ENCODE results near the gene F10.
"Not testable (repeated sequence)": the region's sequence is repeated elsewhere in the genome, so short reads cannot be mapped to it uniquely, and the experiment has no call there.

Gene F10

DNA sequence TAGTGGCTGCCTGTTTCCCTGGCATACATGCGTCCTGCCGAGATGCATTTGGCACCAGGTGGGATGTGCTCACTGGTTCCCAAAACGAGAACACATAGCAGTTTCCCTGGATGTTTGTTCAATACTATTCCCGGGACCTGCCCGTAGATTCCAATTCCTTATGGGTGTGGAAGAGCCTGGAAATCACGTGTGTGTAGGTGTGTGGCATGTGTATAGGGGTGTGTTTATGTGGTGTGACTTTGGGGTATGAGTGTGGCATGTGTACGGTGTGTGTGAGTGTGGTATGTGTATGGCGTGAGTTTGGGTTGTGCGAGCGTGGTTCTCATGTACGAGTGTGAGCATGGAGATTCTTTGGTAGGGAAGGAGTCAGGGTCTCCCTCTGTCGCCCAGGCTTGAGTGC lies 19.9 kb upstream of the F10 start:
- DNase-seq = no peak

DNA sequence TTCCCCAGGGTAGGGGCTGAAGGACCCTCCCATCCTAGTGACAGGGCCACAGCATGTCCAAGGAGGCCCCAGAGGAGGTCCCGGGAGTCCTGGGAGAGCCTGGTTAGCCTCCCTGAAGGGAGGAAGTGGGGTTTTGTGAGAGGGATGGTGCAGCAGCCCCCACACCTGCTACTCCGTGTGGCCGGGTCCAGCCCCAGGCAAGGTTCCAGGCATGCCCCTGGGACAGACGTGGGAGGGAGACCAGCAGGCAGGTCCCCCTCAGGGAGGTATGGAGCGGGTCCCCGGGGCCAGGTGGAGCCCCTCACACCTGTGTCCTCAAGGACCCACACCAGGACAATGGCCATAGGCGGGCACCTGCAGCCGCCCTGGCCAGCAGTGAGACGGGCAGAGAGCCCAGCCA lies 19.0 kb upstream of the F10 start:
- DNase-seq = no peak

DNA sequence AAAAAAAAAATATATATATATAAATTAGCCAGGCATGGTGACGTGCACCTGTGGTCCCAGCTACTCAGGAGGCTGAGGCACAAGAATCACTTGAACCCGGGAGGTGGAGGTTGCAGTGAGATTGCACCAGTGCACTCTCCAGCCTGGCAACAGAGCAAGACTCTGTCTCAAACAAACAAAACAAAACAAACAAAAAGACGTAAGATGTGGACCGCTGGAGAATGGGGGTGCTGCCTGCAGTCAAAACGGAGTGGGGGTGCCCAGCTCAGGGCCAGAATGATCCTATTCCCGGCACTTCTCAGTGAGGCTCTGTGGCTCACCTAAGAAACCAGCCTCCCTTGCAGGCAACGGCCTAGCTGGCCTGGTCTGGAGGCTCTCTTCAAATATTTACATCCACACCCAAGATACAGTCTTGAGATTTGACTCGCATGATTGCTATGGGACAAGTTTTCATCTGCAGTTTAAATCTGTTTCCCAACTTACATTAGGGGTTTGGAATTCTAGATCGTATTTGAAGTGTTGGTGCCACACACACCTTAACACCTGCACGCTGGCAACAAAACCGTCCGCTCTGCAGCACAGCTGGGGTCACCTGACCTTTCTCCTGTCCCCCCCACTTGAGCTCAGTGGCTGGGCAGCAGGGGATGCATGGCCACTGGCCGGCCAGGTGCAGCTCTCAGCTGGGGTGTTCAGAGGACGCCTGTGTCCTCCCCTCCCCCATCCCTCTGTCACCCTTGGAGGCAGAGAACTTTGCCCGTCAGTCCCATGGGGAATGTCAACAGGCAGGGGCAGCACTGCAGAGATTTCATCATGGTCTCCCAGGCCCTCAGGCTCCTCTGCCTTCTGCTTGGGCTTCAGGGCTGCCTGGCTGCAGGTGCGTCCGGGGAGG lies 17.3 kb upstream of the F10 start, which contains the start of gene F7:
F7 (plus strand) TSS at position 760 of the 889 bp plus-strand sequence; CDS start at position 811, 51 bp downstream.
- DNase-seq = no peak

DNA sequence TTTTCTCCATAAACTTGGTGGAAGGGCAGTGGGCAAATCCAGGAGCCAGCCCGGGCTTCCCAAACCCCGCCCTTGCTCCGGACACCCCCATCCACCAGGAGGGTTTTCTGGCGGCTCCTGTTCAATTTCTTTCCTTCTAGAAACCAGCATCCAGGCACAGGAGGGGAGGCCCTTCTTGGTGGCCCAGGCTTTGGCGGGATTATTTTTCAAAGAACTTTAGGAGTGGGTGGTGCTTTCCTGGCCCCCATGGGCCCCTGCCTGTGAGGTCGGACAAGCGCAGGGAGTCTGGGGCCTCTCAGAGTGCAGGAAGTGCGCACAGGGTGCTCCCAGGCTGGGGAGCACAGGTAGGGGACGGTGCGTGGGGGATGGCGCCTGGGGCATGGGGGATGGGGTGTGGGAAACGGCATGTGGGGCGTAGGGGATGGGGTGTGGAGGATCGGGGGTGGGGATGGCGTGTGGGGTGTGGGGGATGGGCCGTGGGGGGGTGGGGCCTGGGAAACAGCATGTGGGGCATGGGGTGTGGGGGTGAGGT lies 16.6 kb upstream of the F10 start:
- no peak for DNase-seq

DNA sequence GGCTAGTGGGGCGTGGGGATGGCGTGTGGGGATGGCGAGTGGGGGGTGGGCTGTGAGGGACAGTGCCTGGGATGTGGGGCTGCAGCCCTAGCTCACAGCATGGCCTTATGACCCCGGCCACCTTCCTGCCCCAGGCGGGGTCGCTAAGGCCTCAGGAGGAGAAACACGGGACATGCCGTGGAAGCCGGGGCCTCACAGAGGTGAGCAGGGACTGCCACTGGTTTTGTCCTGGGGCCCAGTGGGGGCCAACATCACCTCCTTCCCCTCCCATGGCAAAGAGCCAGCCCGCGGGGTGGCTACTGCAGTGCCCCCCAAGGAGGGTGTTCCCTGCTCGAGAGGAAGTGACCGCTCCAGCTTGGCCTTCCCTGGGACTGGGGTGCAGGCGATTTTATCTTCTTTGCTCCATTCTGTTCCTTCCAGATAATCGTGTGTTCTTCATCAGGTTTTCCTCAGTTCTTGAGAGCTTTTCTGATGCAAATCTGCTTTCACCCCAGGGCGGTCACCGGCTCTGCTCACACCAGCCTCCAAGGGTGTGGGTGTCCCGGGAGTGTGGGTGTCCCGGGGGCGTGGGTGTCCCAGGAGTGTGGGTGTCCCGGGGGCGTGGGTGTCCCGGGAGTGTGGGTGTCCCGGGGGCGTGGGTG lies 15.8 kb upstream of the F10 start:
- DNase-seq = no peak

DNA sequence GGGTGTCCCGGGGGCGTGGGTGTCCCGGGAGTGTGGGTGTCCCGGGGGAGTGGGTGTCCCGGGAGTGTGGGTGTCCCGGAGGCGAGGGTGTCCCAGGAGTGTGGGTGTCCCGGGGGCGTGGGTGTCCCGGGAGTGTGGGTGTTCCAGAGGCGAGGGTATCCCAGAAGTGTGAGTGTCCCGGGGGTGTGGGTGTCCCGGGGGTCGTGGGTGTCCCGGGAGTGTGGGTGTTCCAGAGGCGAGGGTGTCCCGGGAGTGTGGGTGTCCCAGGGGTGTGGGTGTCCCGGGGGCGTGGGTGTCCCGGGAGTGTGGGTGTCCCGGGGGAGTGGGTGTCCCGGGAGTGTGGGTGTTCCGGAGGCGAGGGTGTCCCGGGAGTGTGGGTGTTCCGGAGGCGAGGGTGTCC lies 14.1 kb upstream of the F10 start:
- DNase-seq = not testable (repeated sequence)

DNA sequence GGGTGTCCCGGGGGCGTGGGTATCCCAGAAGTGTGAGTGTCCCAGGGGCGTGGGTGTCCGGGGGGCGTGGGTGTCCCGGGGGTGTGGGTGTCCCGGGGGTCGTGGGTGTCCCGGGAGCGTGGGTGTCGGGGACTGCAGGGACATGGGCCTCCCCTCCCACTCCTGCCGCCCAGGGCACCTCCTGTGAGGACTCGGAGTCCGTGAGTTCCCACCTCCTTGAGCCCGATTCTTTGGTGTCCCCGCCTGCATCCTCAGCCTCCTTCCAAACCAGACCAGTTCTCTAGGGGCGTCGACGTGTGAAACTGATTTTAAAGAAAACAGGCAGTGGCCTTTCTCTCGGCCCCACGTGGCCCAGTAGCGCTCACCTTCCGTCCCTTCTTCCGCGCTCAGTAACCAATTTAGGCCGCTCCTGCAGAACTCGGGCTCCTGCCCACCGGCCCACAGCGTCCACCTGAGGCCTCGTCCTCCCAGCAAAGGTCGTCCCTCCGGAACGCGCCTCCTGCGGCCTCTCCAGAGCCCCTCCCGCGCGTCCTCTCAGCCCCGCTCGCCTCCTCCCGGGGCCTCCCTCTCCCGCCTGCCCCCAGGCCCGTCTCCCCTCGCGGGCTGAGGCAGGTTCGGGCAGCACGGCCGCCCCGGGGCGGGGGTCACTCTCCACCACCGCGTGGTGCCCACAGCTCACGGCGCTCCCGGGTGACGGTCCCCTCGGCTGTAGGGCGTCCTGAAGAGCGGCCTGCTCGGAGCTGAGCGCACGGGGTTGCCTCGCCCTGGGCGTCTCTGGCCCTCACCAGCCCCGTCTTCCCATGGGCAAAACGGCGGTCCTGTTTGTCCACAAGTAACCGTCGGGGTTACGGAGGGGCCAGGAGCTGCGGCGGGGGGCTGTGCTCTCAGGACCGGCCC lies 13.2 kb upstream of the F10 start:
- DNase-seq = no peak

DNA sequence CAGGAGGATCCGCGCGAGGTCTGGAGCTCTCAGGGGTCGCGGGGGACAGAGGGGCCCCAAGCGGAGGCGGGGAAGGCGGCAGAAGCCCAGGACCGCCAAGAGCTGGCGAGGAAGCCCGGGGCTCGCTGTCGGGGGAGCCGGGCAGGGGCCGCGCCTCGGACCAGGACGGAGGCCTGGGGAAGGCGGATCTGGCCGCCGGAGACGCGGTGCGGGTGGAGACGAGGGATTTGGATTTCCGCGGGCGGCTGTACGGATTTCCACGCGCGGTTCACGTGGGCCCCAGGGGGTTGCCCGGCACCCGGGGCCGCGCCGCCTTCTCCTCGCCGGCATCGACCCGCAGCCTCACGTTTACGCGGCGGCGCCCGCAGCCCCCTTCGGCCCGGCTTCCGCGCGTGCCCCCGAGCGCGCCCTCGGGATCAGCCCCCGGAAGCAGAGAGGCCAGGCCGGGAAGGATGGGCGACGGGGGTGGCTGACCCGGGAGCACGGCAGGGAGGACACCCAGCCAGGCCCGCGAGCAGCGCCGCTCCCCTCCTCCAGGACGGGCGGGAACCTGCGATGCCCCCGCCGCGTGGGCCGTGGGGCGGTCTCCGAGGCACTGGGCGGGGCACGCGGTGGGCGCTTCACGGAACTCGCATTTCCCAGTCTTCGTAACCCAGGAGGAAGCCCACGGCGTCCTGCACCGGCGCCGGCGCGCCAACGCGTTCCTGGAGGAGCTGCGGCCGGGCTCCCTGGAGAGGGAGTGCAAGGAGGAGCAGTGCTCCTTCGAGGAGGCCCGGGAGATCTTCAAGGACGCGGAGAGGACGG lies 12.3 kb upstream of the F10 start:
- peak; percentile 44 for DNase-seq

DNA sequence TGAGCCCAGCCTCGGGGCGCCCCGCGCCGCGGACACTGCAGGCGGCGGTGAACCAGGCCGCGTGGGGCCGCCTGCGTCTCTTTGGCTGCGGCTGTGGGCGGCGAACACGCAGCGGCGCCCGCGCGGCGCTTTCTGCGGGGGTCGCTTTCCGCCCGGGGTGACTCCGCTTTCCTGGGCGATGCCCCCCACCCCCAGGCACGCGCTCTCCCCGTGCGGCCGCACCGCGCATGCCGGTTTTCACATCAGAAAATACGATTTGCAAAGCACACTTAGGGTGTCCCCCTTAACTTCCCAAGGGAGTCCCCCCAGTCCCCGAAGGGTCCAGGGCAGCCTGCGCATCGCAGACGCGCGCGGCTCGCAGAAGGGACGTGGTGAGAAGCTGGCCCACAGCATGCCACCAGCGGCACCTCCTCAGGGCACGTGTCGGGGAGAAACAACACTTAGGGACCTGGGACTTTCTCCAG lies 11.7 kb upstream of the F10 start:
- peak; percentile 28 for DNase-seq

DNA sequence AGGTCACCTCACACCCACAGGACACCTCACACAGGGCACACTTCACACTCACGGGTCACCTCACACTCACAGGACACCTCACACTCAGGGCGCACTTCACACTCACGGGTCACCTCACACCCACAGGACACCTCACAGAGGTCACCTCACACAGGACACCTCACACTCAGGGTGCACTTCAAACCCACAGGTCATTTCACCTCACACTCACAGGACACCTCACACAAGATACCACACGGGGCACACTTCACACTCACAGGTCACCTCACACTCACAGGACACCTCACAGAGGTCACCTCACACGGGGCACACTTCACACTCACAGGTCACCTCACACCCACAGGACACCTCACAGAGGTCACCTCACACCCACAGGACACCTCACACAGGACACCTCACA lies 10.8 kb upstream of the F10 start:
- DNase-seq = peak; percentile 7

DNA sequence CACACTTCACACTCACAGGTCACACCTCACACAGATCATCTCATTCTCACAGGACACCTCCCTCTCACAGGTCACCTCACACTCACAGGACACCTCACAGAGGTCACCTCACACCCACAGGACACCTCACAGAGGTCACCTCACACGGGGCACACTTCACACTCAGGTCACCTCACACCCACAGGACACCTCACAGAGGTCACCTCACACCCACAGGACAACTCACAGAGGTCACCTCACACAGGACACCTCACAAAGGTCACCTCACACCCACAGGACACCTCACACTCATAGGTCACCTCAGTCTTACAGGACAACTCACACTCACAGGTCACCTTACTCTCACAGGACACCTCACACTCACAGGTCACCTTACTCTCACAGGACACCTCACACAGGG lies 10.1 kb upstream of the F10 start:
- DNase-seq = not testable (repeated sequence)

DNA sequence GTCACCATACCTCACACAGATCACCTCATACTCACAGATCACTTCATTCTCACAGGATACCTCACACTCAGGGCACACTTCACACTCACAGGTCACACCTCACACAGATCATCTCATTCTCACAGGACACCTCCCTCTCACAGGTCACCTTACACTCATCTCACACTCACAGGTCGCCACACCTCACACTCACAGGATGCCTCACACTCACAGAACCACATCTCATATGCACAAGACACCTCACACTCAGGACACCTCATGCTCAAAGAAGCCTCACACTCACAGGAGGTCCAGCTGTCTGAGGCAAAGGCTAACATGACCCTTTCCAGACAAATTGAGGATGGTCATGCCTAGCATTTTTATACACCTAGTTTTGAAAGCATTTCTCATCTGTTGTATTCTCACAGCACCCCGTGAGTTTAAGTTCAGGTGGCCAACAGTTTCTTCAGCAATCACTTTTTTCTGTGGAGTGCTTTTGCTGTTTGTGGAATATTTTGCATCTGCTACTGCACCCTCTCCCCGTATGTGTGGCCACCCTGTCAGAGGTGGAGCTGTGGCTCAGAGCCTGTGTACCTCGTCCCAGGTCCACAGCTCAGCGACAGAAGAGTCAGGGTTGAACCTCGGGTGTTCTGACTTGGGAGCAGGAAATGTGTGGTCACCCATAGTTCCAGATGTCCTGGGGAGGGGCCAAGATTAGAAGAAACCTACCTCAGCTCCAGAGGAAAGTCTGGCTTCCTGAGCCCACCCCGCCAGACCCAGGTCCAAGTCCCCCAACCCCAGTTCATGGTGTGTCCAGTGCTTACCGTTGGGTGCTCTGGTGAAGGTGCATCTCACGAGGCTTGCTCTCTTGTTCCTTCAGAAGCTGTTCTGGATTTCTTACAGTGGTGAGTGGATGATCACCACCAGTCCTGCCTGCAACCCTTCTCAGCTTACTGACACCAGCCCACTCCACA lies 9.4 kb upstream of the F10 start:
- DNase-seq = peak; percentile 12

DNA sequence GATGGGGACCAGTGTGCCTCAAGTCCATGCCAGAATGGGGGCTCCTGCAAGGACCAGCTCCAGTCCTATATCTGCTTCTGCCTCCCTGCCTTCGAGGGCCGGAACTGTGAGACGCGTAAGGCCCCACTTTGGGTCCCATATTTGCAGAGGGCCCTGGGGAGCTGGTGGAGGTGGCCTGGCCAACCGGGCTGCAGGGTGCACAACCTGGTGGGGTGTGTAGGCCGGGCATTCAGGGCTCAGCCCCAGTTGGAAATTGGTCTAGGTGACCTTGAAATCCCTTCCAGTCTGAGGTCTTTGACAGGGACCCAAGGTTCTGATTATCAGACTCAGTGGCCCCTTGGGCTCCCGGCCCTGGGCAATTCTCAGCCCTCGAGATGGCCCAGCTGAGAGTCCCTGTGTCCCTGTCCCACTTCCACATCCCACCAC lies 8.7 kb upstream of the F10 start:
- DNase-seq = peak; percentile 13

DNA sequence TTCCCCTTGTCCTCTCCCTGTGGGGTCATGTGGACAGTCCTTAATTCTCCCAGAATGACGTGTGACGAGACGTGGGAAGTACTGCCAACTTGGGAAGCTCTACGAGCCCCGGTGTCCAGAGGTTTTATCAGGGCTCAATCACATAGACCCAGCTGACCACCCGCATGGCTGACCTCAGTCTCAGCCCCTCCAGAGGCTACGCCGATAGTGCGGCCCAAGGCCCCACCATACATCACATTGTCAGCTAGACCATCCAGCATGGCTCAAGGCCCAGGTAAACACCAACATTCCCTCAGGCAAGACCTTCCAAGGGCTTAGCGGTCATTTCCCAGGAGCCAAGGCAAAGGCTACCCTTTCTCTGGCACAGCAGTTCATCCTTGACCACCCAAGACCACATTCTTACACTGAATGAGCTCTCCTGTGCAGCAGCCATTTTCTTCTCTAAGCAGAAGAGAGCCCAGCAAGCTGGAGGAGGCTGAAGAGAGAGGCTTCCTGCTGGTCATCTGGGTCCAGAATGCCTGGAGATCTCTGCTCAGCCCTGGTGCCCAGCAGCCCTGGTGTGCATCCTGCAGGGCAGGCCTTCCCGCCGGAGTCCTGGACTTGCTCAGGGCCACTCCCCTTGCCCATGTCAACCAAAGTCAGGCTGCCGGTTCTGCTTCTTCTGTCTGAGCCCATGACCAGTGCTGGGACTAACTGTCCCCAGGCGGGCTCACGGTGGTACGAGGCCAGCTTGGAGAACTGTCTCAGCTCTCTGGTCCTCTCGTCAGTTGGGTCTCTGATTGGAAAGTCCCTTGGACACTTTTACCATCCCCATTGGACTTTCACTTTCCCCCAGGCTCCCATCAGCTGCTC lies 7.9 kb upstream of the F10 start:
- DNase-seq = peak; percentile 16

DNA sequence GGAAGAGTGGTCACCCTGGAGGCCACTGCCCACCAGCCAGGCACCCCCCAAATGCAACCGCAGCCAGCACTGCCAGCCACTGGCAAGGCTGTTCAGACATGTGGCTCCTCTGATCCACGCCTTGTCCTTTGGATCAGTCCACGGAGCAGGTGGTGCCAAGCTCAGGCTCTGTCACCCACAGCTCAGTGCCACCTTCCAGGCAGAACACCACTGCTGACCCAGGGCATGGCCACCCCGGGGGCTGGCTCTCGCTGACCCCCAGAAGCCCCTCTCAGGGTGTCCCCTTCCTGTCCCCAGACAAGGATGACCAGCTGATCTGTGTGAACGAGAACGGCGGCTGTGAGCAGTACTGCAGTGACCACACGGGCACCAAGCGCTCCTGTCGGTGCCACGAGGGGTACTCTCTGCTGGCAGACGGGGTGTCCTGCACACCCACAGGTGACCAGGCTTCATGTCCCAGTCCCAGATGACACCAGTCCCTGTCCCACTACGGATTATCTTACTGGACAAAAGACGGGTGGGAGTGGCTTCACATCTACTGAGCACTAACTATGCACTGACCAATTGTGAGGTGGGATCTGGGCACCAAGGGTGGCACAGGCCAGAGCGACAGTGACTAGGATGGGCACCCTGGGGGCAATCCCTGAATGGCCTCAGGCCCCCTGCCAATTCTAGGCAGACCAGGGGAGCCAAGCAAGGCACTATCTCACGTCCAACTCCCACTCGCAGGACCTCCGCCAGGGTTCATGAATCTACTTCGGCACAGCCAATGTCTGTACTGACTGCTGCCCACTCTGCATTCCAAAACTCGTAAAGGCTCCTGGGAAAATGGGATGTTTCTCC lies 7.0 kb upstream of the F10 start:
- peak; percentile 13 for DNase-seq

DNA sequence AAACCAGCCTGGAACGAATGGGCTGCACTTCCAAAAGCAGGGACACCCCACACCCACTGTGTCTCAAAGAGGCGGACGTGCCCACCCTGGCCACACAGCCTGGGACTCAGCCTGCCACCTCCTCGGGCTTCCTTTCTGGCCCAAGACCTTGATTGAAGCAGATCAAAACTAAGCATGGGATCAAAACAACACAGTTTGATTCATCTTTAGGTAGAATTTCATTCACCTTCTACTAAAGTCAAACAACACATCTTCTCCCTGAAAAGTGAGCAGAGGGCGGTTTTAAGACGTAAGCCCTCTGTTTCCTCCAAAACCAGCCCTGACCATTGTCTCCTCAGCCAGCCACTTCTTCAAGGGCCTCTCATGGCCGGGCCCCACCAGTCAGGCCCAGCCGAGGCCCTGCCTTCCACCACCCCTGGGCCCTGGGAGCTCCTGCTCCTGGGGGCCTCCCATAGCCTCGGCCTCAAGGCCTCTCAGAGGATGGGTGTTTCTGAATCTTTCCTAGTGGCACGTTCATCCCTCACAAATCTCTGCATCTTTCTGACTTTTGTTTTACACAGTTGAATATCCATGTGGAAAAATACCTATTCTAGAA lies 6.3 kb upstream of the F10 start:
- no peak for DNase-seq

DNA sequence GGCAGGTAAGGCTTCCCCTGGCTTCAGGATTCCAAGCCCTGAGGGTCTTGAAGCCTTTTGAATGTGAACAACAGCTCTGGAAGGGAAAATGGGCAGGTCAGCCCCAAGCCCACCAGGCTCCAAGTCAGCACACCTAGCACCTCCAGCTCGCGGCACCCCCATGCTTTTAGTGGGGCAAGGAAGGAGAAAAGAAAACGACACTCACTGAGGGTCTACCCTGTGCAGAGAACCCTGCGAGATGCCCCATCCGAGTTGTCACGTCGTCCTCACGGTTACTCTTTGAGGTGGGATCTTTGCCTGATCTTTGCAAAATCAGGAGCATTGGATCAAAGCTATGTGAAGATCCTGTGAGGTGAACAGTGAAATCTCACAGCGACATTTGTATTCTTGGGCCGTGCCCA lies 5.7 kb upstream of the F10 start:
- peak; percentile 4 for DNase-seq

DNA sequence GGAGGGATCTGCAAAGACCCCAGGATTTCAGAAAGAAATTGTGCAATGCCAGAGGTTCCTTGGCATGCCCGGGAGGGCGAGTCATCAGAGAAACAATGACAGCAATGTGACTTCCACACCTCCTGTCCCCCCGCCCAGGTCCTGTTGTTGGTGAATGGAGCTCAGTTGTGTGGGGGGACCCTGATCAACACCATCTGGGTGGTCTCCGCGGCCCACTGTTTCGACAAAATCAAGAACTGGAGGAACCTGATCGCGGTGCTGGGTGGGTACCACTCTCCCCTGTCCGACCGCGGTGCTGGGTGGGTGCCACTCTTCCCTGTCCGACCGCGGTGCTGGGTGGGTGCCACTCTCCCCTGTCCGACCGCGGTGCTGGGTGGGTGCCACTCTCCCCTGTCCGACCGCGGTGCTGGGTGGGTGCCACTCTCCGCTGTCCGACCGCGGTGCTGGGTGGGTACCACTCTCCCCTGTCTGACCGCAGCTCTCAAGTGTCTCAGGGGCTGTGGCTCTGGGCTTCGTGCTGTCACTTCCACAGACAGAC lies 5.2 kb upstream of the F10 start:
- DNase-seq = peak; percentile 10

Measured in femur (tissue), 1 donor.